HG02840 (cell line): Measurements from ENCODE around the gene MTMR12.

Experiments
- ATAC-seq: cut with Tn5 transposase; IDR thresholded peaks from one replicate; pipeline ENCODE4 v1.9.1; 2021; ENCODE audit warnings: mild to moderate bottlenecking, moderate library complexity, moderate number of reproducible peaks; ENCODE audit not compliant: unreplicated experiment, low FRiP score

Gene MTMR12

DNA sequence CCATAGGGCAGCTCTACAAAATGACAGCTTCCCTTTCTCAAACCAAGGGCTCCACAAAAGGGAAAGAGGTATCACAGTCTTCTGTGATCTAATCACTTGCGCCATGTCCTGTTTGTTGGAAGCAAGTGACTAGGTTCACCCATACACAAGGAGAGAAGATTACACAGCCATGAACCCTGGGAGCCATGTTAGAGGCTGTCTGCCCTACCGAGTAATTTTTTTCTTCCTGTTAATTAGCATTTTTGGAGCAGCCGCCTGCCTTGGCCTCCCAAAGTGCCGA, 105.4 kb downstream of the MTMR12 start:
- no peak for ATAC-seq

- ATAC-seq: no peak
Observed at GRCh38 chr5:32206509-32207354, 106.0 kb downstream of the MTMR12 start.

DNA sequence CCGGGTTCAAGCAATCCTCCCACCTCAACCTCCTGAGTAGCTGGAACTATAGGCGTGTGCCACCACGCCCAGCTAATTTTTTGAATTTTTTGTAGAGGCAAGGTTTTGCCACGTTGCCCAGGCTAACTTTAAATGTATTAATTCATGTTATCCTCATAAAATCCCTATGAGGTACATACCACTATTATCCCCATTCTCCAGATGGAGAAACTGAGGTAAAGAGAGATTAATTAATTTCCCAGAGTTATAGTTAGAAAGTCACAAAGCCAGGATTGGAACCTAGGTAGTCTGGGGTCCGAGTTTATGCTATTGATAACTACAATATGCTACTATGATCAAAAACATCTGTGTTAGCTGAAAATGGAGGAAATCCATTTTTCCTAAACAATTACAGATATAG, 106.7 kb downstream of the MTMR12 start:
- ATAC-seq: no peak

- ATAC-seq: no peak
Observed at GRCh38 chr5:32202394-32202793, 110.3 kb downstream of the MTMR12 start.

DNA sequence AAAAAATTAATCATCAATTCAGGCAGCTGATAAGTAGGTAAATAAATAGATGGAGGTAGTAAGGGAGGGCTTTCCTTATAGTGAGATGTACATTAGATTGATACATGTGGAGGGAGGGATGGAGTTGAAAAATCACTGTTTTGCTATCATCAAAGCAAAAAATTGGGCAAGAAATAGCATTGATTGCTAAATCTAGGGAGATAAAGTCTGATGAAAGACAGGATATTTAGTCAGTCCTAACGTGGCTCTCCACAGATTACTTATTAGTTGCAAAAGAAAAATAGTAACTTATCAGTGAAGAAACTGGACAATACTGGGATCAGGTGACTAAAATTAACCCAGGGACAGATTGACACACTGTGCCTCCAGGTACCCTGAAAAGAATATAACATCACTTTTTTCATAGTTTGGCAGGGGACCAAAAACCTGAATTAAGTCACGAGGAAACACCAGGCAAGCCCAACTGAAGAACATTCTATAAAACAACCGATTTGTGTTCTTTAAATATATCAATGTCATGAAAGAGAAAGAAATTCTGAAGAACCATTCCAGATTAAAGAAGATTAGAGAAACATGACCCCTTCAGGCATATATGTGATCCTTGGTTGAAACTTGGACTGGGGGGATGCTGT, 111.5 kb downstream of the MTMR12 start:
- ATAC-seq: no peak

GRCh38 chr5:32197032-32197431, 115.7 kb downstream of the MTMR12 start:
- no peak for ATAC-seq

DNA sequence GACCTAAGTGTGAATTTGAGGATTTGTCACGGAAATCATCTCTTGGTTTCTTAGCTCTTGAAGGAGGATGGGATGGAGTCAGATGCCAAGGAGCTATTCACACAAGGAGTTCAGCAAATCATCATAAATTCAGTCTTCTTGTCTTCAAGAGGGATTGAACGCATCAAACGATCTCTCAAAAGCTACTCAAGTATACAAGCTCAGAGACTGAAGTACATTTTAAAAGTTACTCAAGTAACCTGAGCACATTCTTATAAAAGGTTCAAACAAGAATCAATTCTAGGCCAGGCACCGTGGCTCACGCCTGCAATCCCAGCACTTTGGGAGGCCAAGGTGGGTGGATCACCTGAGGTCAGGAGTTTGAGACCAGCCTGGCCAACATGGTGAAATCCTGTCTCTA, 117.5 kb downstream of the MTMR12 start:
- ATAC-seq: no peak

DNA sequence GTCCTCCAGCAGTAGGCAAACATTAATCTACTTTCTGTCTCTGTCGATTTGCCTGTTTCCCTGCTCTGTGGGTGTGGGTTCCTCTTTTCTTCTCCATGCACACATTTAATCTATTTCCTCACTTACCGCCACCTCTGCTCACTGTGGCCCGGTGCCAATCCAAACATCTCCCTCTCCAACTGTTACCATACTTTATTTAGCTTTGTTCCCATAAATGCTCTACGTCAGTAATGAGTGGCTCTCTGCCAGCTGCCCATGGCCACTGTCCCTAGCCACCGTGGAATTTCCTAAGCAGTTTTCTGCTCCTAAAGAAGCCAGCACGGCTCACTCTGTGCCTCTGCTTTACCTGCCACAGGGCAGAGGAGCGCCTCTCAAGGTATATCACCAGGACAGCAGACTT, 119.1 kb downstream of the MTMR12 start:
- no peak for ATAC-seq

GRCh38 chr5:32190095-32190494, 122.6 kb downstream of the MTMR12 start:
- ATAC-seq: no peak

GRCh38 chr5:32187675-32188074, 125.1 kb downstream of the MTMR12 start:
- no peak for ATAC-seq

DNA sequence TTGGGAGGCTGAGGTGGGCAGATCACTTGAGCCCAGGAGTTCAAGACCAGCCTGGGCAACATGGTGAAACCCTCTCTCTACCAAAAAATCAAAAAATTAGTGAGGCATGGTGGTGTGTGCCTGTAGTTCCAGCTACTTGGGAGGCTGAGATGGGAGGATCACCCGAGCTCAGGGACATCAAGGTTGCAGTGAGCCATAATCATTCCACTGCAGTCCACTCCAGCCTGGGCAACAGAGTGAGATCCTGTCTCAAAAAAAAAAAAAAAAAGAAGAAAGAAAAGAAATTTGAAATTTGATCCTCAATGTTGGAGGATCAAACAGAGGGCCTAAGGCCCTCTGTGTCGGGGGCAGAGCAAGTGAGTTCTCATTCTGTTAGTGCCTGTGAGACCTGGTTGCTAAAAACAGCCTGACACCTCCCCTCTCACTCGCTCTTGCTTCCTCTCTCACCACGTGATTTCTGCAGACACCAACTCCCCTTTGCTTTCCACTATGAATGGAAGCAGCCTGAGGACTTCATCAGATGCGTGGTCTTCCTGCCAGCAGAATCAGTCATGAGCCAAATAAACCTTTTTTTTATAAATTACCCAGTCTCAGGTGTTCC, 130.2 kb downstream of the MTMR12 start:
- no peak for ATAC-seq
